K562 (cell line): ENCODE measurements around the gene ZBTB16. TPM values are rescaled to one million over a fixed set of nuclear protein-coding genes. Genes with fewer than 3 reads are reported as not detected.

Experiments used
- ARID2 ChIP-seq: fragments of 450-650 bp; IDR thresholded peaks from 2 replicates; pipeline ENCODE4 v1.6.1; 2017; ENCODE audit warnings: antibody characterized with exemption, mild to moderate bottlenecking
- CBX1 ChIP-seq: sonication (generic); IDR thresholded peaks from 2 replicates; pipeline ENCODE4 v1.6.1; 2016; ENCODE audit warnings: antibody characterized with exemption, low read depth, mild to moderate bottlenecking
- CREB1 ChIP-seq, 2 experiments: sonication (generic) in 1 of 2; formaldehyde crosslinking in 1 of 2; IDR thresholded peaks; 2 replicates each; pipeline versions ENCODE4 v1.6.1 to v1.8.0; 2012 to 2022; ENCODE audit warnings: inconsistent platforms in 1 of 2, mild to moderate bottlenecking in 1 of 2, missing genetic modification reagents in 1 of 2, moderate library complexity in 1 of 2
- CXXC5 ChIP-seq: fragments of 250-450 bp; sonication (Bioruptor Pico); IDR thresholded peaks from 2 replicates; pipeline ENCODE4 v1.8.0; 2022; ENCODE audit warnings: inconsistent platforms, mild to moderate bottlenecking, moderate library complexity
- FIP1L1 ChIP-seq: fragments of 200-400 bp; formaldehyde crosslinking; IDR thresholded peaks from 2 replicates; pipeline ENCODE4 v1.6.1; 2018; ENCODE audit warnings: mild to moderate bottlenecking, low read depth, low read length; ENCODE audit not compliant: poor library complexity, severe bottlenecking
- HNRNPLL ChIP-seq: fragments of 200-400 bp; formaldehyde crosslinking; IDR thresholded peaks from 2 replicates; pipeline ENCODE4 v1.6.1; 2017; ENCODE audit warnings: low read length, low read depth, mild to moderate bottlenecking; ENCODE audit not compliant: poor library complexity, severe bottlenecking
- NRF1 ChIP-seq, 2 experiments: fragments of 450-650 bp; IDR thresholded peaks in 1 of 2; conservative IDR thresholded peaks in 1 of 2; 2 replicates each; pipeline ENCODE4 v1.6.1; 2014; ENCODE audit warnings: mild to moderate bottlenecking in 2 of 2
- PPARD ChIP-seq: fragments of 250-450 bp; sonication (Bioruptor Pico); IDR thresholded peaks from 2 replicates; pipeline ENCODE4 v1.8.0; 2022; ENCODE audit warnings: inconsistent platforms, mild to moderate bottlenecking, moderate library complexity
- RNF2 ChIP-seq: sonication (generic); IDR thresholded peaks from 2 replicates; pipeline ENCODE4 v1.6.1; 2016
- TARDBP ChIP-seq: fragments of 450-650 bp; IDR thresholded peaks from 2 replicates; pipeline ENCODE4 v1.6.1; 2016
- TBP ChIP-seq: optimal IDR thresholded peaks from 2 replicates; pipeline ENCODE3; 2011; ENCODE audit warnings: low read depth, low read length, improper control_type of control experiment
- TCF7L2 ChIP-seq: fragments of 150-350 bp; IDR thresholded peaks from 2 replicates; pipeline ENCODE4 v1.6.1; 2016; ENCODE audit warnings: low read depth, mild to moderate bottlenecking, low read length, moderate library complexity
- TOE1 ChIP-seq, 2 experiments: fragments of 450-650 bp in 1 of 2; sonication (generic) in 1 of 2; formaldehyde crosslinking in 1 of 2; IDR thresholded peaks; 2 replicates each; pipeline versions ENCODE4 v1.7.1 to v1.8.0; 2016 to 2022; ENCODE audit warnings: borderline replicate concordance in 2 of 2, mild to moderate bottlenecking in 2 of 2, antibody characterized with exemption in 1 of 2, inconsistent platforms in 1 of 2, low read depth in 1 of 2, missing genetic modification reagents in 1 of 2, moderate library complexity in 1 of 2
- USF2 ChIP-seq: sonication (generic); formaldehyde crosslinking; IDR thresholded peaks from 2 replicates; pipeline ENCODE4 v1.5.0; 2020; ENCODE audit warnings: missing genetic modification reagents
- ZNF175 ChIP-seq: fragments of 200-800 bp; sonication (Bioruptor generic); IDR thresholded peaks from 2 replicates; pipeline ENCODE4 v1.6.1; 2016; ENCODE audit warnings: low read depth, mild to moderate bottlenecking, missing genetic modification characterization, missing compliant biosample characterization
- ZNF398 ChIP-seq: fragments of 250-450 bp; sonication (Bioruptor Pico); IDR thresholded peaks from 2 replicates; pipeline ENCODE4 v1.8.0; 2021; ENCODE audit warnings: moderate library complexity, mild to moderate bottlenecking, inconsistent platforms
- polyA plus RNA-seq, 8 experiments: library from polyadenylated mRNA; depleted of rRNA in 4 of 8; stranded (reverse) in 5 of 8; unstranded in 3 of 8; fragments of >200 nt; fragmentation: Nextera tagmentation in 2 of 8; fragmentation: Illumina TruSeq in 1 of 8; extraction: Ambion mirVana in 2 of 8; extraction: Trizol in 1 of 8; gene quantifications; 2 replicates each; pipeline versions ENCODE4 v1.2.1 to v1.2.3, GENCODE V29; 2011 to 2014; ENCODE audit warnings: inconsistent platforms in 1 of 8, missing spikeins in 1 of 8
- total RNA-seq, 7 experiments: library from RNA; depleted of rRNA in 6 of 7; stranded (reverse); fragments of >200 nt in 6 of 7; fragmentation: Illumina TruSeq in 2 of 7; extraction: Trizol in 2 of 7; gene quantifications; 2 replicates each; pipeline versions ENCODE4 v1.2.1 to v1.2.3, GENCODE V29; 2011 to 2021; ENCODE audit warnings: low replicate concordance in 1 of 7
- TF ChIP-seq, protein P1 (sequence below): fragments of 250-450 bp; sonication (Bioruptor Pico); IDR thresholded peaks from 2 replicates; pipeline ENCODE4 v1.5.0; 2020; ENCODE audit warnings: mild to moderate bottlenecking, borderline replicate concordance
- TF ChIP-seq, protein P2 (sequence below): fragments of 450-650 bp; formaldehyde crosslinking; IDR thresholded peaks from 2 replicates; pipeline ENCODE4 v1.4.0; 2020; ENCODE audit warnings: mild to moderate bottlenecking, moderate library complexity
- TF ChIP-seq, protein P3 (sequence below): sonication (generic); formaldehyde crosslinking; IDR thresholded peaks from 2 replicates; pipeline ENCODE4 v1.8.0; 2022; ENCODE audit warnings: missing genetic modification reagents, mild to moderate bottlenecking, moderate library complexity, borderline replicate concordance

The ZBTB16 gene
- total and polyA plus RNA-seq, 9 of the 15 experiments (the other 6 are each of a cell fraction or from before 2014, with no cell fraction given) = 0.06 to 0.40 (median 0.24) TPM; not detected in 4

DNA sequence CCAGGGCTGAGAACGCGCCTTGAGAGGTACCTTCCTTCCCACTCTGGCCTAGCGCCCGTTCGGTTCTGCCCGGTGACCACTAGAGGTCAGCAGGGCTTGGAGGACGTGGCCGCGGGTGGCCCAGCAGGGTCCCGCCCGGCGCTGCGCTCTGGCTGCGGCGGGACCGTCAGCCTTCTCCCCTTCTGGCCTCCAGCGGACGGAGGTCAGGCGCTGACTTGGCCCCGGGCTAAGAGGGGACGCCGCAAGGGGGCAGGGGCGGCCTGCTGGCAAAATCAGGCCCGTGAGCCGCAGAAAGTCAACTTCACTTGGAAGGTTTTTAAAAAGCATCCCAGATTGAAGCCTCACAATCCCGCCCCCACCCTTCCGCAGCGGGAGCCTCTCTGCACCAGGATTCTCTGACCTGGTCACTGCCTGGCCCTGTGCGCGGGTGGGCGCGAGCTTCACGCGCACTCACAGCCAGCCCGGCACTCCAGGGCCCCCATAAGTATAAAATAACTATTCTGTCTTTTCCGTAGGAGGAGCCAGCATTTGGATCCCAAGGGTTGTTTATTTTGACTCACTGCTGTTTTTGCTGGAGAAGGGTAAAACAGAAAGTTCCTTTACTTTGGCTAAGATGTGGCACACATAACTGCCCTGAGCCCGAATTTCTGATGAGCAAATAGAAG lies 23.2 kb upstream of the ZBTB16 start (continued):
- no peak for TF ChIP-seq TCF7L2
- TF ChIP-seq CXXC5 (CRISPR knock-in tag) = peak; percentile 44; the same call in 1 of the 2 replicates
- TF ChIP-seq, protein P1, sequence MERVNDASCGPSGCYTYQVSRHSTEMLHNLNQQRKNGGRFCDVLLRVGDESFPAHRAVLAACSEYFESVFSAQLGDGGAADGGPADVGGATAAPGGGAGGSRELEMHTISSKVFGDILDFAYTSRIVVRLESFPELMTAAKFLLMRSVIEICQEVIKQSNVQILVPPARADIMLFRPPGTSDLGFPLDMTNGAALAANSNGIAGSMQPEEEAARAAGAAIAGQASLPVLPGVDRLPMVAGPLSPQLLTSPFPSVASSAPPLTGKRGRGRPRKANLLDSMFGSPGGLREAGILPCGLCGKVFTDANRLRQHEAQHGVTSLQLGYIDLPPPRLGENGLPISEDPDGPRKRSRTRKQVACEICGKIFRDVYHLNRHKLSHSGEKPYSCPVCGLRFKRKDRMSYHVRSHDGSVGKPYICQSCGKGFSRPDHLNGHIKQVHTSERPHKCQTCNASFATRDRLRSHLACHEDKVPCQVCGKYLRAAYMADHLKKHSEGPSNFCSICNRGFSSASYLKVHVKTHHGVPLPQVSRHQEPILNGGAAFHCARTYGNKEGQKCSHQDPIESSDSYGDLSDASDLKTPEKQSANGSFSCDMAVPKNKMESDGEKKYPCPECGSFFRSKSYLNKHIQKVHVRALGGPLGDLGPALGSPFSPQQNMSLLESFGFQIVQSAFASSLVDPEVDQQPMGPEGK (CRISPR knock-in tag) = no peak
- no peak for TF ChIP-seq USF2 (CRISPR knock-in tag)
- TF ChIP-seq CREB1 (IDR thresholded peaks at IDR 0.05) = no peak
- 0 out of 2 replicates have a peak, but pooled peaks have one; percentile 39 for TF ChIP-seq CREB1 (CRISPR knock-in tag; IDR thresholded peaks at IDR 0.05)
- TF ChIP-seq, protein P2, sequence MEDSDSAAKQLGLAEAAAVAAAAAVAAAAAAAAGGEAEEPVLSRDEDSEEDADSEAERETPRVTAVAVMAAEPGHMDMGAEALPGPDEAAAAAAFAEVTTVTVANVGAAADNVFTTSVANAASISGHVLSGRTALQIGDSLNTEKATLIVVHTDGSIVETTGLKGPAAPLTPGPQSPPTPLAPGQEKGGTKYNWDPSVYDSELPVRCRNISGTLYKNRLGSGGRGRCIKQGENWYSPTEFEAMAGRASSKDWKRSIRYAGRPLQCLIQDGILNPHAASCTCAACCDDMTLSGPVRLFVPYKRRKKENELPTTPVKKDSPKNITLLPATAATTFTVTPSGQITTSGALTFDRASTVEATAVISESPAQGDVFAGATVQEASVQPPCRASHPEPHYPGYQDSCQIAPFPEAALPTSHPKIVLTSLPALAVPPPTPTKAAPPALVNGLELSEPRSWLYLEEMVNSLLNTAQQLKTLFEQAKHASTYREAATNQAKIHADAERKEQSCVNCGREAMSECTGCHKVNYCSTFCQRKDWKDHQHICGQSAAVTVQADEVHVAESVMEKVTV (CRISPR knock-in tag) = peak; percentile 69
- no peak for TF ChIP-seq TOE1 (IDR thresholded peaks at IDR 0.05; ENCODE audit: borderline replicate concordance)
- TF ChIP-seq TOE1 (CRISPR knock-in tag; IDR thresholded peaks at IDR 0.05; ENCODE audit: borderline replicate concordance, low read depth) = no peak
- TF ChIP-seq FIP1L1 = peak; percentile 46
- peak; percentile 63; the same call in 1 of the 2 replicates for TF ChIP-seq ARID2
- TF ChIP-seq HNRNPLL = no peak
- TF ChIP-seq RNF2 = 0 out of 2 replicates have a peak, but pooled peaks have one; percentile 16
- TF ChIP-seq ZNF175 (CRISPR knock-in tag) = no peak
- TF ChIP-seq, protein P3, sequence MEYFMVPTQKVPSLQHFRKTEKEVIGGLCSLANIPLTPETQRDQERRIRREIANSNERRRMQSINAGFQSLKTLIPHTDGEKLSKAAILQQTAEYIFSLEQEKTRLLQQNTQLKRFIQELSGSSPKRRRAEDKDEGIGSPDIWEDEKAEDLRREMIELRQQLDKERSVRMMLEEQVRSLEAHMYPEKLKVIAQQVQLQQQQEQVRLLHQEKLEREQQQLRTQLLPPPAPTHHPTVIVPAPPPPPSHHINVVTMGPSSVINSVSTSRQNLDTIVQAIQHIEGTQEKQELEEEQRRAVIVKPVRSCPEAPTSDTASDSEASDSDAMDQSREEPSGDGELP (CRISPR knock-in tag) = peak; percentile 67; the same call in 1 of the 2 replicates
- TF ChIP-seq TBP = no peak
- TF ChIP-seq PPARD (CRISPR knock-in tag) = no peak
- TF ChIP-seq TARDBP = peak; percentile 49; the same call in 1 of the 2 replicates
- peak in 1 of 2 experiments; percentile 32; a peak in 1 of 4 replicates for TF ChIP-seq NRF1 (conservative IDR thresholded peaks at IDR 0.05 in 1 of 2, IDR thresholded peaks at IDR 0.05 in 1 of 2)
- no peak for TF ChIP-seq CBX1
- no peak for TF ChIP-seq ZNF398 (CRISPR knock-in tag)
